Measurements from ENCODE around the gene CLDND2.
A peak's percentile ranks its signal among the peaks of the same experiment; 100 is the strongest.

CLDND2 gene

DNA sequence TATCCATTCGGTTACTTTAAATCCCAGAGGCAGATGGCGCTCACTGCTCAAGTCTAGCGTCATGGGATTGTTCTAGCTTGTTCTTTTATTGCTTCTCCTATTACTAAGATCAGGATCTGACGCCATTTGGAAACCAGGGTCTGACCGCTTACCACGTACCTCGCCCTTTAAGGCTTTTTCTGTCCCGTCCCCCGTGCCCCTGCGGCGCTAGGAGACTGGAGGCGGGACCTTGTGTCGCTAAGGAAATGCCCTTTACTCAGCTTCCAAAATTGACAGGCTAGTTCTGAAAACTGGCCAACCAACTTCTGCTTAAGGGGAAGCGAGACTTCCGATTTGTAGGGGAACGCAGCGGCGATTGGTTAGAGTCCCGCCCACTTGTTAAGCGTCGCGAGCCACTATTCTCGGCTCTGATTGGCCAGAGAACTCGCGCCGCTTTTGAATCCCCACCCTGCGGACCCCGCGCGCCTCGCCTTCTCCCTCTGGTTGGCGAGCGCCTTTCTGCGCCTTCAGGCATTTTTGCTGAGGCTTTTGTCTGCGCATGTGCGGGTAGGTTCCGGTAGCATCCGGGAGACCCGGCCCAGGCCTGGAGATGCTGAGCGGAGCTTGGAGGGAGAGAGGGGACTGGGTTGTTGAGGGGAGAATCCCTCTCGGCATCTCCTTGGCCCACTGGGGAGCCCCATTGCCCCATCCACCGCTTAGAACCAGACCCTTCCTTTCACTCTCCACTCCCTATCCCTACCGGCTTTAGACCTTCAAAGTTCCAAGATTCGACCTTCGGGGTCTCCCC, 25.4 kb upstream of the CLDND2 start (continued):
- TF ChIP-seq ZNF830 (tag by site-specific recombination; IDR thresholded peaks at IDR 0.05; ENCODE audit: low read depth), result no peak
- no peak for TF ChIP-seq ZNF324 (tag by site-specific recombination; IDR thresholded peaks at IDR 0.05)
- peak; percentile 75 for TF ChIP-seq ZNF335 (tag by site-specific recombination; conservative IDR thresholded peaks at IDR 0.05)
- no peak for TF ChIP-seq ZNF701 (tag by site-specific recombination; IDR thresholded peaks at IDR 0.05)
- TF ChIP-seq ZNF514 (tag by site-specific recombination; IDR thresholded peaks at IDR 0.05), result no peak
- TF ChIP-seq PRDM10 (tag by site-specific recombination; IDR thresholded peaks at IDR 0.05), result peak; percentile 82
- TF ChIP-seq ZNF274 (IDR thresholded peaks at IDR 0.05; ENCODE audit: low read length), result no peak
- no peak for TF ChIP-seq ZNF274 (tag by site-specific recombination; IDR thresholded peaks at IDR 0.05; ENCODE audit: borderline replicate concordance)
- no peak for TF ChIP-seq ZFP41 (tag by site-specific recombination; IDR thresholded peaks at IDR 0.05; ENCODE audit: borderline replicate concordance)
- no peak for TF ChIP-seq ZNF423 (tag by site-specific recombination; IDR thresholded peaks at IDR 0.05)
- TF ChIP-seq SCRT1 (tag by site-specific recombination; IDR thresholded peaks at IDR 0.05; ENCODE audit: borderline replicate concordance), result peak; percentile 88
- TF ChIP-seq, protein P1, sequence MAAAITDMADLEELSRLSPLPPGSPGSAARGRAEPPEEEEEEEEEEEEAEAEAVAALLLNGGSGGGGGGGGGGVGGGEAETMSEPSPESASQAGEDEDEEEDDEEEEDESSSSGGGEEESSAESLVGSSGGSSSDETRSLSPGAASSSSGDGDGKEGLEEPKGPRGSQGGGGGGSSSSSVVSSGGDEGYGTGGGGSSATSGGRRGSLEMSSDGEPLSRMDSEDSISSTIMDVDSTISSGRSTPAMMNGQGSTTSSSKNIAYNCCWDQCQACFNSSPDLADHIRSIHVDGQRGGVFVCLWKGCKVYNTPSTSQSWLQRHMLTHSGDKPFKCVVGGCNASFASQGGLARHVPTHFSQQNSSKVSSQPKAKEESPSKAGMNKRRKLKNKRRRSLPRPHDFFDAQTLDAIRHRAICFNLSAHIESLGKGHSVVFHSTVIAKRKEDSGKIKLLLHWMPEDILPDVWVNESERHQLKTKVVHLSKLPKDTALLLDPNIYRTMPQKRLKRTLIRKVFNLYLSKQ (tag by site-specific recombination; IDR thresholded peaks at IDR 0.05; ENCODE audit: borderline replicate concordance), result no peak
- TF ChIP-seq ZNF560 (tag by site-specific recombination; IDR thresholded peaks at IDR 0.05; ENCODE audit: borderline replicate concordance), result no peak
- TF ChIP-seq ZNF114 (tag by site-specific recombination; IDR thresholded peaks at IDR 0.05), result no peak
- no peak for TF ChIP-seq ZNF555 (tag by site-specific recombination; conservative IDR thresholded peaks at IDR 0.05)
- TF ChIP-seq, protein P2, sequence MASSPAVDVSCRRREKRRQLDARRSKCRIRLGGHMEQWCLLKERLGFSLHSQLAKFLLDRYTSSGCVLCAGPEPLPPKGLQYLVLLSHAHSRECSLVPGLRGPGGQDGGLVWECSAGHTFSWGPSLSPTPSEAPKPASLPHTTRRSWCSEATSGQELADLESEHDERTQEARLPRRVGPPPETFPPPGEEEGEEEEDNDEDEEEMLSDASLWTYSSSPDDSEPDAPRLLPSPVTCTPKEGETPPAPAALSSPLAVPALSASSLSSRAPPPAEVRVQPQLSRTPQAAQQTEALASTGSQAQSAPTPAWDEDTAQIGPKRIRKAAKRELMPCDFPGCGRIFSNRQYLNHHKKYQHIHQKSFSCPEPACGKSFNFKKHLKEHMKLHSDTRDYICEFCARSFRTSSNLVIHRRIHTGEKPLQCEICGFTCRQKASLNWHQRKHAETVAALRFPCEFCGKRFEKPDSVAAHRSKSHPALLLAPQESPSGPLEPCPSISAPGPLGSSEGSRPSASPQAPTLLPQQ (tag by site-specific recombination; IDR thresholded peaks at IDR 0.05), result peak; percentile 54; the same call in 1 of the 2 replicates
- TF ChIP-seq ZSCAN16 (tag by site-specific recombination; IDR thresholded peaks at IDR 0.05), result no peak
- TF ChIP-seq ZNF121 (tag by site-specific recombination; IDR thresholded peaks at IDR 0.05), result no peak
- TF ChIP-seq ZNF664 (tag by site-specific recombination; IDR thresholded peaks at IDR 0.05), result no peak
- peak; percentile 38; the same call in 1 of the 2 replicates for TF ChIP-seq ZNF501 (tag by site-specific recombination; IDR thresholded peaks at IDR 0.05)
- no peak for TF ChIP-seq ELK4 (IDR thresholded peaks at IDR 0.05; ENCODE audit: borderline replicate concordance, low read depth, low read length)
- no peak for TF ChIP-seq ZNF24 (tag by site-specific recombination; IDR thresholded peaks at IDR 0.05)
- no peak for TF ChIP-seq ZNF596 (tag by site-specific recombination; IDR thresholded peaks at IDR 0.05)
- TF ChIP-seq FEZF1 (tag by site-specific recombination; IDR thresholded peaks at IDR 0.05), result no peak
- TF ChIP-seq ZNF239 (tag by site-specific recombination; IDR thresholded peaks at IDR 0.05), result no peak
- TF ChIP-seq SCRT2 (tag by site-specific recombination; IDR thresholded peaks at IDR 0.05), result peak; percentile 100
- TF ChIP-seq MEIS1 (CRISPR knock-in tag; IDR thresholded peaks at IDR 0.05; ENCODE audit: borderline replicate concordance), result no peak
- peak; percentile 55; the same call in 1 of the 2 replicates for TF ChIP-seq ZNF629 (tag by site-specific recombination; IDR thresholded peaks at IDR 0.05)
- TF ChIP-seq ZFP37 (tag by site-specific recombination; IDR thresholded peaks at IDR 0.05), result no peak
- TF ChIP-seq ZNF37A (tag by site-specific recombination; IDR thresholded peaks at IDR 0.05), result no peak
- no peak for TF ChIP-seq ZNF169 (tag by site-specific recombination; IDR thresholded peaks at IDR 0.05)
- TF ChIP-seq ZNF394 (tag by site-specific recombination; IDR thresholded peaks at IDR 0.05; ENCODE audit: borderline replicate concordance), result no peak
- TF ChIP-seq ZNF48 (tag by site-specific recombination; IDR thresholded peaks at IDR 0.05), result no peak
- no peak for TF ChIP-seq ZNF404 (tag by site-specific recombination; IDR thresholded peaks at IDR 0.05)
- TF ChIP-seq RBAK (tag by site-specific recombination; IDR thresholded peaks at IDR 0.05), result no peak
